ENCODE results near the gene LRP1B. TPM values are rescaled to one million over a fixed set of nuclear protein-coding genes. Genes with fewer than 3 reads are reported as not detected.

Gene LRP1B
- total RNA-seq, 2 experiments from 2014 or later, result not detected

DNA sequence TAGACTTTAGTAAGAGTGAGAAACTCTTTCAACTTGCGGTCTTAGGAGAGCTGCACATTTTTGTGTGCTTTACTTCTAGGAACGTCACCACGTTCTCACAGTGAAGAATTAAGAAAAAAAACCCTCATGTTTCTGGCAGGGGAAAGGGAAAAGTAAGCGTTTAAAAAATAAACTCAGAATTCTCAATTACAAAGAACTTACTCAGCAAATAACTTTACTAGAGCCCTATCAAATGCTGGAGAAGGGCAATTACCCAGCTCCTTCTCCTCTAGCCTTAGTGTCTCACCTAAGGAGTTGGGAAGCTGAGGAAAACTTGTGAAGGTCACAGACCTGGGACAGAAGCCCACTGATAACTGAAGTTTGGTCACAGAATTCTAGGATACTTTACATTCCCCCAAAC lies 1500.3 kb downstream of the LRP1B start:
- CTCF ChIA-PET, result no interaction called here
- Mint-ChIP-seq H3K27ac (no peak overlapping the region), H3K4me3 (no peak overlapping the region), H3K27me3 (no peaks in the 10 kb centered on the region), H3K4me1 (no peaks in the 10 kb centered on the region), H3K9me3 (peaks cover 9% of the 10 kb centered on the region), H3K36me3 (ENCODE audit: low read depth) (no peaks in the 10 kb centered on the region)
- no peak for DNase-seq
- POLR2A ChIA-PET, result no interaction called here

DNA sequence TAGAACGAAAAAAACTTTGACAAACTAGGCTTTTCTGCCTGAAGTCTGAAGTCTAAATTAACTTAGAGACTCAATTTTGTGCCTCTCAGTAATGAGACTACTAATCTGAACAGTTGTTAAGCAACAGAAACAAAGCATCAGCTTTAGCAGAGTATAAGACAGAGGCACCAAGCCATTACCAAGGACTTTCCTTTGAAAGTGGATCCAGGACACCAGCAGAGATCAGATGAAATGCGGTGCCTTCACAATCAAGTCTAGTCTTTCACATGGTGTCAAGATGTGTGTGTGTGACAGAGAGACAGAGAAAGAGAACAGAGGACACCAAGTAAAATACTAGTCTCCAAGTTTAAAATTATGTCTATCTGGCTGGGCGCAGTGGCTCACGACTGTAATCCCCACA lies 1502.9 kb downstream of the LRP1B start:
- DNase-seq, result no peak
- Mint-ChIP-seq H3K9me3 (peaks cover 9% of the 10 kb centered on the region), H3K4me3 (no peak overlapping the region), H3K4me1 (no peaks in the 10 kb centered on the region), H3K36me3 (ENCODE audit: low read depth) (no peaks in the 10 kb centered on the region), H3K27ac (no peak overlapping the region), H3K27me3 (no peaks in the 10 kb centered on the region)
- ChIA-PET CTCF (no interaction called here), POLR2A (no interaction called here)

DNA sequence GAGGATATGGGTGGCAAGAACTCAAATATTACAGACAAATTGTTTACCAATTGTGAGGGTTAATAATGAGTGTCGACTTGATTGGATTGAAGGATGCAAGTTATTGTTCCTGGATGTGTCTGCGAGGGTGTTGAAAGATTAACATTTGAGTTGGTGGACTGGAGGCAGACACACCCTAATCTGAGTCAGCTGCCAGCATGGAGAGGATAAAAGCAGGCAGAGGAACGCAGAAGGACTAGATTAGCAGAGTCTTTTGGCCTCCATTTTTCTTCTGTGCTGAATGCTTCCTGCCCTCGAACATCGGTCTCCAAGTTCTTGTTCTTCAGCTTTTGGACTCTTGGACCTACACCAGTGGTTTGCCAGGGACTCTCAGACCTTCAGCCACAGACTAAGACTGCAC lies 1503.7 kb downstream of the LRP1B start:
- Mint-ChIP-seq H3K4me1 (no peaks in the 10 kb centered on the region), H3K36me3 (ENCODE audit: low read depth) (no peaks in the 10 kb centered on the region)

DNA sequence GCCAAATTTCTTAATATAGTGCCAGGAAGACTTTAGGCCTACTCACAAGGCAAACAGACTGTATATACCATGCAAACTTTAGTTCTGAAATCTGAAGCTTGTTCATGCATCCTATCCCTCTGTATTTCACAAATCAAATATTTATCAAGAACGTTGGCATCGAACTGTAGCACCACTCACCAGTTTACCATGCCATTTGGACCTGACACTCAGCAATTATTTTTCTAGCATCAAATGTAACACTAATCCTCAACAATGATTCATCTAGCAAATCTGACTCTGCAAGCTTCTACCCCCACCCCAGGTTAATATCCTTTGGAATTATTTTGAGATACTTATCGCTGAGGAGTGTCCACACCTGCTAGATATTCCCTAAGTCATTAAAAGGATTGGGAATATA lies 1506.6 kb downstream of the LRP1B start:
- CTCF ChIA-PET, result no interaction called here
- Mint-ChIP-seq H3K27me3 (no peaks in the 10 kb centered on the region), H3K27ac (no peak overlapping the region), H3K4me1 (no peaks in the 10 kb centered on the region), H3K36me3 (ENCODE audit: low read depth) (no peaks in the 10 kb centered on the region), H3K4me3 (no peak overlapping the region), H3K9me3 (peaks cover 9% of the 10 kb centered on the region)
- POLR2A ChIA-PET, result no interaction called here
- no peak for DNase-seq

More for the DNA sequence above, 1503.7 kb downstream of the LRP1B start:
- no peak overlapping the region for H3K27ac Mint-ChIP-seq
- DNase-seq, result no peak
- CTCF ChIA-PET, result no interaction called here
- POLR2A ChIA-PET, result no interaction called here
- H3K9me3 Mint-ChIP-seq, result peaks cover 9% of the 10 kb centered on the region
- H3K4me3 Mint-ChIP-seq, result no peak overlapping the region
- H3K27me3 Mint-ChIP-seq, result no peaks in the 10 kb centered on the region

DNA sequence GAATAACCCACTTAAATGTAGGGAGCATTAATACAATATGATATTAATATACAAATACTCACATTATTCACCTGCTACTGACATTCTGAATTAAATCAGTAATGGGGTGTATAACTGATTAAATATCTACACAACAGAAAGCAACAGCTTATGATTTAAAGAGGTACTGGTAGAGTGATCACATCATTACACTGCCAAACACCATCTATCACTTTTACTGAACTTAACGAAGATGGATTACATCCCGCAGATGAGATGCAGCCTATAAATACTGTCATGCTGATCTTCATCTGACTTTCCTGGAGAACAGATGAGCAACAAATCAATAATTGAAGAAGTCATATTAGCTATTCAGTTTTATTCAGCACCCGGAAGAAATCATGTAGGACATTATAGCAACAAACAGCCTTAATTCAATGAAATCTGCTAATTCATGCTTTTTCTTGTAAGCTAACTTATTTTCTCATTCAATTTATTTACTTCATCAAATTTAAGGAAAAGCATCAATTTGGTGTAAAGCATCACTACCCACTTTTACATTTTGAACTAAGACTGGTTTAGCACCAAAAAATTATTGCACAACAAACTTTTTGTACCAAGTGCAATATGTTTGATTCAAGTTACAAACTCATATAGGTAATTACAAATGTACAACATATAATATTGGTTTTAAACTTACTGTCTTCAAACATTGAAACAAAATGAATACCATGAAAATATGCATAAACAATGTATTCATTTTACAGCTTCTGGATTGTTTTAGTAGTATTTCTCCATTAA lies 1509.0 kb downstream of the LRP1B start:
- CTCF ChIA-PET, result no interaction called here
- Mint-ChIP-seq H3K27me3 (no peaks in the 10 kb centered on the region), H3K27ac (no peak overlapping the region), H3K4me1 (no peaks in the 10 kb centered on the region), H3K9me3 (peaks cover 2% of the 10 kb centered on the region), H3K36me3 (ENCODE audit: low read depth) (no peaks in the 10 kb centered on the region), H3K4me3 (no peak overlapping the region)
- no peak for DNase-seq
- POLR2A ChIA-PET, result no interaction called here

DNA sequence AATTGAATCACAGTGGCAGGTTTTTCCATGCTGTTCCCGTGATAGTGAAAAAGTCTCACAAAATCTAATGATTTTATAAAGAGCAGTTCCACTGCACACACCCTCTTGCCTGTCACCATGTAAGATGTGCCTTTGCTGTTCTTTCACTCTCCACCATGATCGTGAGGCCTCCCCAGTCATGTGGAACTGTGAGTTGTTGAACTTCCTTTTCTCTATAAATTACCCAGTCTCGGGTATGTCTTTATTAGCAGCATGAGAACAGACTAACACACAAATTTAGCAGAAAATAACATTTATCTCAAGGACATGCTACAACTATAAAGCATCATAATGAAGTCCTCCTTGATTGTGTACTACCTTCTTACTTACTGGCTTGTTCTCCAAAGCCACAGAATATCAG lies 1526.0 kb downstream of the LRP1B start:
- ChIA-PET CTCF (no interaction called here), POLR2A (no interaction called here)
- Mint-ChIP-seq H3K9me3 (no peaks in the 10 kb centered on the region), H3K4me1 (no peaks in the 10 kb centered on the region), H3K27me3 (no peaks in the 10 kb centered on the region), H3K27ac (no peak overlapping the region), H3K4me3 (no peak overlapping the region), H3K36me3 (ENCODE audit: low read depth) (no peaks in the 10 kb centered on the region)
- DNase-seq, result no peak

DNA sequence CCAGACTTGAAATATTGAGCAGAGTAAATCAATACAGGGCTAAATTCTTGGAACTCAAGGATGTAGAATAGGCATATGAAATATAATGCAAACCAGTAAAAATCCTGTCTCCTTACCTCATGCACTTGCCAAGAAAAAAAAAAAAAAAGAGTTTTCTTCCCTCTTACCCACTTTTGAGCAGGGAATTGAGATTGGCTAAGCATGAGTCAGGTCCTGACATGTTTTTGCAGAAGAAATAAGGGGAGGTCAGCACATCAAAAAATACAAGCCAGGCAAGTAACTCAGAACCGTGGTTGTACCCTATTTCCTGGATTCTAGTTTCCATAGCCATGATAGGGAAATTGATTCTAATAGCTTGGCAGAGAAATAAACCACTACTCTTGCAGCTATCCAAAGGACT lies 1526.7 kb downstream of the LRP1B start:
- Mint-ChIP-seq H3K27me3 (no peaks in the 10 kb centered on the region), H3K9me3 (no peaks in the 10 kb centered on the region), H3K4me1 (no peaks in the 10 kb centered on the region), H3K27ac (no peak overlapping the region), H3K4me3 (no peak overlapping the region), H3K36me3 (ENCODE audit: low read depth) (no peaks in the 10 kb centered on the region)
- ChIA-PET CTCF (no interaction called here), POLR2A (no interaction called here)
- no peak for DNase-seq

DNA sequence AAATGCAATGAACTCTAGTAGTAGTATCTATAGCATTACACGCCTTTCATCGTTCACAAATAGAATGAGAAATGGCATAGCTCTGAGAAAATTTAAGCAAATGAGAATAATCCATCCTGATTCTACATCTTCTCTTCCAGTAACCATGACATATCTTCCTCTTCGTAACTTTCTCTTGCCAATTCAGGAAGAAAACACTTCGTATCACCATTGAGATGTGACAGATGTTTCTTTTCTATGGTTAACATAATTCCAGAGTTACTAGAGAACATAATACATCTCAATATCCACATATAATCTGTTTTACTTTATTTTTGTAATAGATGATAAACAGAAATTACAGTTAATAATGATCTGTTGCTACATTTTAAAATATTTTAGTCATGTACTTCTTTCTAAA lies 1527.4 kb downstream of the LRP1B start:
- no peaks in the 10 kb centered on the region for H3K9me3 Mint-ChIP-seq
- ChIA-PET POLR2A (no interaction called here), CTCF (no interaction called here)
- no peaks in the 10 kb centered on the region for H3K36me3 Mint-ChIP-seq (ENCODE audit: low read depth)
- H3K4me1 Mint-ChIP-seq, result no peaks in the 10 kb centered on the region
- H3K27me3 Mint-ChIP-seq, result no peaks in the 10 kb centered on the region
- no peak for DNase-seq
- no peak overlapping the region for H3K4me3 Mint-ChIP-seq
- H3K27ac Mint-ChIP-seq, result no peak overlapping the region

DNA sequence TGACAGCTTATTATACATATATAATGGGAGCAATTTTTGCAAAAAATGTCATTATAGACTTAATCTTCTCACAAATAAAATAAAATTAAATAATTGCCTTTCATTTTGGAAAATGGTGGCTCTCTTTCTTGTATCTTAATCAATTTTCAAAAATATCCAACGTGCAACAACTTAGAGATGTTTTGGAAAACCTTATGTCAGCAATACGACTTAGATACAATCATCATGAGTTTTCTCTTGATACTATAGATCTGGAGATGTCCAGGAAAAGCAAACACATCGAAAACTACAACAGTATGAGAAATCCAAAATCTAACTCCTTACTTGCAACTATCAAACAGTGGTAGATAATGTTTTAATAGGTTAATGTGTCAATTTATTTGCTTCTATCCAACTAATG lies 1529.0 kb downstream of the LRP1B start:
- Mint-ChIP-seq H3K27me3 (no peaks in the 10 kb centered on the region), H3K4me1 (no peaks in the 10 kb centered on the region), H3K27ac (no peak overlapping the region), H3K4me3 (no peak overlapping the region), H3K36me3 (ENCODE audit: low read depth) (no peaks in the 10 kb centered on the region), H3K9me3 (no peaks in the 10 kb centered on the region)
- no peak for DNase-seq
- ChIA-PET CTCF (no interaction called here), POLR2A (no interaction called here)

DNA sequence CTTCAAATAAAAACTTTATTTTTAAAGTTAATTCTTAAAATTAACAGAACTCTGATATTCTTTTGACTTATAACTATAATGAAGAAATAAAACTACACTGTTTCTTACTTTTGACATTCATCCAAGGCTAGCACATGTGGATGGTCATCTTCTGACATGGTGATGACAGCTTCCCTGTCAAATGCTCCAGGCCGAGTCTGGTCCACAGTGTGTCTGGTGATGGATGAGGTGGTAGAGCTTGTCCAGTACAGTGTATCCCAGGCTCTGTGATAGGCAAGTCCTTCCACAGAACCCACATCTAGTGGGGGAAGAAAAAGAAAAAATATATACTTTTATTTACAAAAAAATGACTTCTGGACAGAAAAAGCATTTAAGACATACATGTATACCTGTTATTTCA lies 1529.5 kb downstream of the LRP1B start:
- Mint-ChIP-seq H3K4me1 (no peaks in the 10 kb centered on the region), H3K27me3 (no peaks in the 10 kb centered on the region), H3K9me3 (no peaks in the 10 kb centered on the region), H3K4me3 (no peak overlapping the region), H3K36me3 (ENCODE audit: low read depth) (no peaks in the 10 kb centered on the region), H3K27ac (no peak overlapping the region)
- ChIA-PET POLR2A (no interaction called here), CTCF (no interaction called here)
- DNase-seq, result no peak

DNA sequence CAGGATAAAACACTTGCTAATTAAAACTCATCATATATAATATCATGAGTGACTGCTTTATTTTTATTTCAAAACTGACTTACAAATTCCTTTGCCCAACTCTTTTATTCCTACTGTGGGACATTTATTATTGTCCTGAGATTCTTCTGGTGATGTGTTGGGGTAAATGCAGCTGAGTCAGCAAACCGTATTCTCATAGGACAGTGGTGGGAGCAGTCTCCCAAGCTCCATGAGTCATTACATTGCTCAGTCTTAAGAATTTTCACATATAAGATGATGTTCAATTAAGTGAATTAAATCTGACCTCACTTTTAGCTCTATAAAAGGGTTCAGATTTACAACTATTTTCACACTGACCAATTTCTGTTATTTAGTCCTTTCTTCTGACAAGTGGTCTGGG lies 1530.7 kb downstream of the LRP1B start:
- no peak overlapping the region for H3K27ac Mint-ChIP-seq
- ChIA-PET CTCF (no interaction called here), POLR2A (interaction anchor here (0.7 kb wide), 1 partner anchor 138 kb away, joined by 3 read pairs; no protein-coding TSS in a partner anchor)
- no peaks in the 10 kb centered on the region for H3K9me3 Mint-ChIP-seq
- H3K36me3 Mint-ChIP-seq (ENCODE audit: low read depth), result no peaks in the 10 kb centered on the region
- no peaks in the 10 kb centered on the region for H3K4me1 Mint-ChIP-seq
- H3K27me3 Mint-ChIP-seq, result no peaks in the 10 kb centered on the region
- no peak for DNase-seq
- no peak overlapping the region for H3K4me3 Mint-ChIP-seq

DNA sequence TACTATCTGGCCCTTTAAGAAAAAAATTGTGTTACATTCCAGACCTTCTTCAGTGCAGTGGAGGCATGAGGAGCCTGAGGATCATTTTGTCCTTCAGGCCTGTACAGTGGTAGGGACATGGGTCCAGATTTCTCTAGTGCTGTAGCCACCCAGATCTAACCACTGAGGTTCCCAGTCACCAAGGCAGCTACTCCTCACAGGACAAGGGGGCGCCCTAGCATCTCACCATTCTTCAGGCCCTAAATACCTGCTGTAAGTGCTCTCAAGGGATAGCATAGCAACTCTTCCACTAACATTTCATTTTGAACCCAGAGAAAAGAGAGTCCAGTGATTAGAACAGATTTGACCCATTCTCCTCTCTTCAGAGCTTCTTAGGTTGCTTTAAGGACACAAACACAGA lies 1533.0 kb downstream of the LRP1B start:
- H3K4me3 Mint-ChIP-seq, result no peak overlapping the region
- no peaks in the 10 kb centered on the region for H3K27me3 Mint-ChIP-seq
- ChIA-PET POLR2A (no interaction called here), CTCF (no interaction called here)
- no peaks in the 10 kb centered on the region for H3K36me3 Mint-ChIP-seq (ENCODE audit: low read depth)
- no peaks in the 10 kb centered on the region for H3K4me1 Mint-ChIP-seq
- no peak overlapping the region for H3K27ac Mint-ChIP-seq
- H3K9me3 Mint-ChIP-seq, result no peaks in the 10 kb centered on the region
- DNase-seq, result no peak

DNA sequence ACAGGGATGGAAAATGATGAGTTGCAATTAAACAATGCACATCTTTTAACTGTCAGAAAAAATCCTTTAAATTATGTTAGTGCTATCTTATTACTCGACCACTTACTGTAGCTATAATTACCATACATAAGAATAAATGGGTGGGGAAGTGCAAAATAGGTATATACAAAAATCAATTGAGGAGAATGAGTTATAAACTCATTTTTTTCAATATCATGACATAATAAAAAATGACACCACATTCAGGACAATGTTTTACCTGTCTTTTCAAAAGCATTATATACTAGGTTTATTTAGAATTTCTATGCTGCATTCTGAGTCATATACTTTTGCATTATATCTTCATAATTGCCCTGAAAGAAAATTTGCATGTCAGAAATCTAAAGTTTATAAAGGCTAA lies 1533.6 kb downstream of the LRP1B start:
- CTCF ChIA-PET, result no interaction called here
- no peaks in the 10 kb centered on the region for H3K4me1 Mint-ChIP-seq
- H3K27ac Mint-ChIP-seq, result no peak overlapping the region
- H3K9me3 Mint-ChIP-seq, result no peaks in the 10 kb centered on the region
- no peaks in the 10 kb centered on the region for H3K27me3 Mint-ChIP-seq
- H3K4me3 Mint-ChIP-seq, result no peak overlapping the region
- no peak for DNase-seq
- no peaks in the 10 kb centered on the region for H3K36me3 Mint-ChIP-seq (ENCODE audit: low read depth)
- POLR2A ChIA-PET, result no interaction called here

DNA sequence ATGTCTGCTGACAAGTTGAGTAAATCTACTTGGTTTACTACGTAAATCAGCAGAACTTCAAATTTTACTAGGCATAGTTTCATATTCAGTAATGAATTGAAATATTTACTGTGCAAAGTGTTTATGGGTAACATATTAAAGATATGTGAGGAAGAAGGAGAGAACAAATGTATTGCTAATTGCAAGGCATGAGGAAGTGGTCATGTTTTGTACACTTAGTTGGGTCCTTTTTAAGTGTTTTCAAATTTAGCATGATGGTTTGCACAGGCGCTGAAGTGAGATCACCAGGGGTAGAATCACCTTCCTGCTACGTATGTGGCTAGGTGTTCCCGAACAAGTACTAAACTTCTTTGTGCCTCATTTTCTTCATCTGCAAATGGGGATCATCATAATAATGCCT lies 1534.4 kb downstream of the LRP1B start:
- Mint-ChIP-seq H3K36me3 (ENCODE audit: low read depth) (no peaks in the 10 kb centered on the region), H3K4me3 (no peak overlapping the region), H3K27me3 (no peaks in the 10 kb centered on the region), H3K4me1 (no peaks in the 10 kb centered on the region), H3K27ac (no peak overlapping the region), H3K9me3 (no peaks in the 10 kb centered on the region)
- no peak for DNase-seq
- POLR2A ChIA-PET, result no interaction called here
- CTCF ChIA-PET, result no interaction called here

All from activated CD4-positive, alpha-beta T cell treated with anti-CD3 and anti-CD28 coated beads, Interleukin-2, amount 10 ng/mL, durations not matched to agents 7 days and 5 days (primary cell).